GM18511 (cell line): ENCODE results near the gene UBN1.
A peak's percentile ranks its signal among the peaks of the same experiment; 100 is the strongest.

ENCODE experiments used
- ATAC-seq: cut with Tn5 transposase; IDR thresholded peaks from one replicate; pipeline ENCODE4 v1.9.1; 2021; ENCODE audit warnings: mild to moderate bottlenecking, moderate library complexity; ENCODE audit not compliant: unreplicated experiment

The UBN1 gene

GRCh38 chr16:4814046-4814445 lies 33.2 kb upstream of the UBN1 start:
- ATAC-seq: no peak

DNA sequence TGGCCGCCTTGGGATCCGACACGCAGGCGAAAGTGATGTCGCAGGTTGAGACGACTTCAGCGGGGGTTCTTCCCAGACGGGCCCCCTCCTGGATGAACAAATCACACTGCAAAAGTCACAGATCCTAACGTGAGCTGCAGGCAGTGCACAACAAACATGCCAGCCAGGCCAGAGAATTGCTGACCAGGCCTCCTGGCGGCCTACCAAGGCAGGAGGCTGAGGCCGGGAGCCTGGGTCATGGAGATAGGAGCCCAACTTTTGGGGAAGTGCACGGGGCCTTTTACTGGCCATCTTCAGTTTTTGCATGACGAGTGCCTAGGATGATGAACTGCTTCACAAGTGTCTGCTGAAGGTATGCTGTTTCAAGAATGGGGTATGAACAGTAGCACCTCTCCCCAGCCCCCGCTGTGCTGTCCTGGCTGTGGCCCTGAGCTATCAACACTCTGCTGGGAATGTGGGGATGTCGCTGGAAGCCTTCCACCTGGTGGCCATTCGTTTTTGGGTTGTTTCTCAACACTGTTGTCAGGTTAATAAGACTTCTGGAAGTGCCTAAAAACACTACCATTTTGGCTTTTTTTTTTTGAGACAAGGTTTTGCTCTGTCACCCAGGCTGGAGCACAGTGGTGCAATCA lies 32.6 kb upstream of the UBN1 start:
- no peak for ATAC-seq

DNA sequence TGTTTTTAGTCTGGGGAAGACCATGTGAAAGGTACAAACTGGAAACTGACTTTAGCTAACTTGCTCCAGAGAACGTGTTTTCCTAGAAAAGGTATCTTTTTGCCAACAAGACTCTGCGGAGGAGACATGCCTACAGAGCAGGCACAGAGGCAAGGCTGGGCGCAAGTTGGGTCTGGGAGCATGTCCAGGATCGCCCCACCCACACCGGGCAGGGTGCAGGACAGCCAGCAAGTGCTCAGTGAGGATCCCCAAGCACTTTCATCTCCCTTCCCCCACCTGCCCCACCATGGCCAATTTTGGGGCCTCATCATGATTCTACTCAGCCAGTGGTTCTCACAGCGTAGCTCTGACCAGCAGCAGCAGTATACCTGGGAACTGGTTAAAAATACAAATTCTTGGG lies 26.6 kb upstream of the UBN1 start:
- ATAC-seq: no peak

GRCh38 chr16:4825196-4825595 lies 22.1 kb upstream of the UBN1 start:
- no peak for ATAC-seq

DNA sequence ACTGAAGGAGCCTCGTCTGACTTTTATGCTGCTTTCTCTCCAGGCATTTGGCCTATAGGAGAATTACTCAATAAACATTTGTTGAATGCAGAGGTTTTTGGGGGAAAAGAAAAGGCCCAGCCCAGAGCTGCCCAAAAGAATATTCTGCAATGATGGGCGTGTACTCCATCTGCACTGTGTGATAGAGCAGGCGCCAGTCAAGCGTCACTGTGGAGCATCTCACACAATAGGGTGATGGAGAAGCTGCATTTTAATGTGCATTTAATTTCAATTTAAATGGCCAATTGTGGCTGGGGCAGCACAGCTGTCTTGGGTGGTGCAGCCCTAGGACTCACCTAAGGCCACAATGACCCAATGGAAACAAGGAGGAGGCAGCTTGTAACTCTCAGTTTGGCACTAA lies 20.8 kb upstream of the UBN1 start:
- ATAC-seq: no peak

- ATAC-seq: no peak
Measured at GRCh38 chr16:4826980-4827379, 20.3 kb upstream of the UBN1 start.

- ATAC-seq: no peak
Measured at GRCh38 chr16:4828567-4829321, 18.5 kb upstream of the UBN1 start.

GRCh38 chr16:4830408-4830807 lies 16.9 kb upstream of the UBN1 start:
- no peak for ATAC-seq

GRCh38 chr16:4831616-4832015 lies 15.7 kb upstream of the UBN1 start:
- ATAC-seq: no peak

DNA sequence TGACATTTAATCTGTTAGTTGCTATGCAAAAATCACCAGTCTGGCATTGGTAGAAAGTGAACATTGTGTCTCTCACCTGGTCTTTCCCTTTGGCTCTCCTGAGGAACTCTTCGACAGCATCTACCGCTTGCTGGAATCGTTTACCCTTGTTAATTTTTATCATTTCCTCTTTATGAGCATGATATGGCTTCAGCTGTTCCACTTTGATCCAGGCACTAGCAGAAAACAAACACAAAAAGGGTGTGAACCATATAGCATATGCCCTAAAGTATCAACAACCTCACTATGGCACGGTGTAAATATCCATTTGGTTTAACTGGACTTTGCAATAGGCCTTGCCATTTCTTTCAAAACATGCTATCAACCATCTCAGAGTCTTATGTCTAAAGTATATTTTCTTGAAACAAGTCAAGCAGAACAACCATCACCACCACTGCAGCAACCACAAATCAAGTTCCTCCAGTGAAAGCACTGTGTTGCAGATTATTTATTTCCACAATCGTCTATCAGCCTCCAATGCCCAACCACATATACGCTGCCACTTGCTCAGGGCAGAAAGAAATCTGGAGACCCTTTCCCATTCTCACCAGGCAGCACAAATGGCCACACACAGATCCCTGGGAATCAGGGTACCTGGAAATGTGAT lies 14.5 kb upstream of the UBN1 start:
- ATAC-seq: no peak

- ATAC-seq: no peak
Measured at GRCh38 chr16:4833584-4833983, 13.7 kb upstream of the UBN1 start.

- ATAC-seq: no peak
Measured at GRCh38 chr16:4836727-4837126, 10.6 kb upstream of the UBN1 start.

GRCh38 chr16:4837733-4838501 lies 9.4 kb upstream of the UBN1 start:
- ATAC-seq: no peak

- ATAC-seq: no peak
Measured at GRCh38 chr16:4839942-4840341, 7.3 kb upstream of the UBN1 start.

- no peak for ATAC-seq
Measured at GRCh38 chr16:4840984-4841383, 6.3 kb upstream of the UBN1 start.

DNA sequence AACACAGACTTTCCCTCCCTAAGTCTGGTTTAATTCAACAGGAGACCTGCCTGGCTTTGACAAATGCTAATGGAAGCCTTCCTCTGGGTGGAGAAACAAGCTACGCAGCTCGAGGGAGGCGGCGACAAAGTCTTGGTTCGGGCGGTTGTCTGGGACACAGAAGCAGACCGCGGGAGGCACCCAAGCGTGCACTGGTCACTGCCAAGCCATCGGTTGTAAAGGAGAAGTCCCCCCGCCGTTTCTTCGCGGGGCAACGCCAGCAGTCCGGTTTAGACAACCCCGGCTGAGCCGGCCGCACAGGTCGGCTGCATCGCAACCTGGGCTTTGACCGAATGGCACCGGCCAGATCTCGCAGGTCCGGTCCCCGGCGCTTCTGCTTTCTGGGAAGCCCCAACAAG lies 779 bp upstream of the UBN1 start:
- peak; percentile 44 for ATAC-seq

- ATAC-seq: peak; percentile 17
Measured at GRCh38 chr16:4847774-4848587, 700 bp downstream of the UBN1 start.

DNA sequence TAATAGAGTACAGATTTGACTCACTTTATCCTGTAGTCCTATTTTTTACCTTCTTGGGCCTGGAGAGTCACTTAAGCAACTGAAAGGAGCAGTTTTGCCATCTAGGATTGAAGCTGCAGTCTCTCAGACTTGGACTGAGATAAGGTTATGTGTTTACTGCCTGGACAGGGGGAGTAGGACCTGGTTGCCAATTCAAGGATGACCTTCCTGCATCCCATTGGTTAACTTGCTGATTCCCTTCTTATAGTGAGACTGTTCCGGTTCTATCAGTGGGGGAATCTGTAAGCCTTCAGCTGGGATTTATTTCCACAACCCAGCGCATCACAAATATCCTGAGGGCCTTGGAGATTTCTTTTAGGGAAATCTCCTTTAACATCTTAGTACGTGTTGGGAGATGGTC lies 2.9 kb downstream of the UBN1 start:
- no peak for ATAC-seq

DNA sequence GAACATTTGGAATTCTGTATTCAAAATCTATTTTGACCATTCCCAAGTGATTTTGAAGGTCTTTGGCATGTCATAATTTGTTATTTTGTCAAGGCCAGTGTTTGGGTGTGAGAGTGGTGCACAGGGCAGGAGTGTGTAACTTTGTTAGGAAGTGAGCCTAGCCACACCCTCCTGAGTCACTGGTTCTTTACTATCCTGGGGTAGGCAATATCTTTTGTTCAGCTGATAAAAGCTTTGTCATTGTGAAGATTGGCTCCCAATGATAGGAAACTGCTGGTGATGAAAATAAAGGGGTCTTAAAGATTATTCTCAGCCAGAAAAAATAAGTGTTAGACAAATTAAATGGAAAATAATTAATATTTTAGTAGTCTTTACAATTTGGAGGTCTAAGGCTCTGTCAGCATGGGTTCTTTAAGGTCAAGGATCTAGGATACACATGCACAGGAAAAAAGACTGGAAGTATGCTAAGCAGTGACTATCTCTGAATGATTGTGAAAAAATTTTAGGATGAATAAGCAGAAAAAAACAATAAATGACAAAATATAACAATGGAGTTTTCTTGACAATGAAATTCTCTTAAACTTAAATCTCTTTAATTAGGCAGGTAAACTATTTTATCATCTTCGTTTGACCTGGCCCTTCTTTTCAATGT lies 5.1 kb downstream of the UBN1 start:
- ATAC-seq: no peak

GRCh38 chr16:4855371-4855770 lies 8.1 kb downstream of the UBN1 start:
- ATAC-seq: no peak
